Vagina (tissue), 2 donors: Measurements from ENCODE around the gene FGFR3. TPM values are rescaled to one million over a fixed set of nuclear protein-coding genes. Genes with fewer than 3 reads are reported as not detected.

Source experiments
- DNase-seq, 2 donors: peaks; one replicate each; pipeline ENCODE4 v3.0.0-alpha.2; 2017; ENCODE audit errors: extremely low spot score in 2 of 2
- H3K27ac ChIP-seq: fragments of 200-600 bp; sonication (generic); one replicate; pipeline ENCODE4 v1.5.1; 2019
- H3K27me3 ChIP-seq: fragments of 200-600 bp; sonication (generic); one replicate; pipeline ENCODE4 v1.5.1; 2019
- H3K36me3 ChIP-seq, 2 donors: fragments of 200-600 bp; sonication (generic); one replicate each; pipeline ENCODE4 v1.5.1; 2017 to 2019
- H3K4me1 ChIP-seq: fragments of 200-600 bp; sonication (generic); one replicate; pipeline ENCODE4 v1.5.1; 2019
- H3K4me3 ChIP-seq, 2 donors: fragments of 200-600 bp; sonication (generic); 1 replicate in 1 of 2; 2 replicates in 1 of 2; pipeline ENCODE4 v1.5.1; 2016 to 2019
- H3K9me3 ChIP-seq: fragments of 200-600 bp; sonication (generic); one replicate; pipeline ENCODE4 v1.5.1; 2019
- POLR2A ChIP-seq, 2 donors: fragments of 450-650 bp; IDR thresholded peaks; one replicate each; pipeline ENCODE4 v1.6.1; 2017; ENCODE audit warnings: antibody characterized with exemption in 2 of 2, mild to moderate bottlenecking in 2 of 2, moderate library complexity in 2 of 2
- POLR2AphosphoS5 ChIP-seq, 2 donors: sonication (generic); formaldehyde crosslinking; IDR thresholded peaks; one replicate each; pipeline ENCODE4 v1.9.0; 2017; ENCODE audit warnings: antibody characterized with exemption in 2 of 2, mild to moderate bottlenecking in 2 of 2, low read depth in 1 of 2; ENCODE audit not compliant: insufficient read depth in 1 of 2
- intact Hi-C: fragments of 100-400 bp; cut with DNase I; formaldehyde crosslinking; loops from one replicate; pipeline ENCODE4 v1.15.1; 2023
- total RNA-seq: library from RNA; depleted of rRNA; stranded (reverse); fragments of >200 nt; gene quantifications from one replicate; pipeline ENCODE4 v1.2.3, GENCODE V29; 2016
- TF ChIP-seq, protein P1 (sequence below), 3 experiments: fragments of 450-650 bp in 2 of 3; fragments of 200-600 bp in 1 of 3; sonication (generic) in 1 of 3; IDR thresholded peaks; one replicate each; pipeline ENCODE4 v1.5.1; 2017 to 2019; ENCODE audit warnings: antibody characterized with exemption in 3 of 3, mild to moderate bottlenecking in 2 of 3, moderate library complexity in 2 of 3

Gene FGFR3
- total RNA-seq, 1 donor from 2014 or later: 96.5 TPM

DNA sequence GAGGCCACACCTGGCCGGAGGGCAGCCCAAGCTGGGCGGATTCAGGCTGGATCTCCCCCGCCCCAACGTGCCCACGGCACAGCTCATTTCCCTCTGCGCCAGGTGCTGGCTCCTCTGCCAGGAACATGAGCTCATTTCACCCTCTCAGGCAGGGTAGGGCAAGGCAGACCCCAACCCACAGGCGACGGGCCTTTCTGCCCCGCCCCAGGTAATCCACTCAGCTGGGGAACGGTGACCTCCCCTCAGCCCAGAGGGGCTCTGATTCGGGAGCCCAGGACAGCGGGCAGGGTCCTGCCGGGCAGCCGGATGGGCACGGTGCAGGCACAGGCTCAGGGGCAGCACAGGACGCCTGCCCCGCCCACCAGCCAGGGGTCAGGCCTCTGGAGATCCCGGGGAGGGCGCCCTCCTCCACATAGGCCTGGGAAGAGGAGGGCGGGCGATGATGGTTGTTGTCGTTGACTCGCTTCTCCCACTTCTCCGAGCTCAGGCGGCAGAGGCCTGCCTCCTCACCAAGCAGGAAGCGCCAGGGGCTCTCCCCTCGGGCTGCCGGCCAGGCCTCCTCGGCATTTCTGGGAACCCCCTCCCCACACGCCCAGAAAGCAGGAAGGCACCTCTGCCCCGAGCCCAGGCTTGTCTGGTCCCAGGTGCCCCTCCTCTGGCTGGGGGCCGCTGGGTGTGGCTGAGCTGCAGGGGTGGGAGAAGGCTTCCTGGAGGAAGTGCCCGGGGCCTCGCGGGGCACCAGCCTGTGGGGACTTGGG, 40.6 kb upstream of the FGFR3 start:
- TF ChIP-seq POLR2A (IDR thresholded peaks at IDR 0.05) (no peak), POLR2AphosphoS5 (IDR thresholded peaks at IDR 0.05; ENCODE audit: insufficient read depth in 1 of 2, low read depth in 1 of 2) (no peak)
- TF ChIP-seq, protein P1, sequence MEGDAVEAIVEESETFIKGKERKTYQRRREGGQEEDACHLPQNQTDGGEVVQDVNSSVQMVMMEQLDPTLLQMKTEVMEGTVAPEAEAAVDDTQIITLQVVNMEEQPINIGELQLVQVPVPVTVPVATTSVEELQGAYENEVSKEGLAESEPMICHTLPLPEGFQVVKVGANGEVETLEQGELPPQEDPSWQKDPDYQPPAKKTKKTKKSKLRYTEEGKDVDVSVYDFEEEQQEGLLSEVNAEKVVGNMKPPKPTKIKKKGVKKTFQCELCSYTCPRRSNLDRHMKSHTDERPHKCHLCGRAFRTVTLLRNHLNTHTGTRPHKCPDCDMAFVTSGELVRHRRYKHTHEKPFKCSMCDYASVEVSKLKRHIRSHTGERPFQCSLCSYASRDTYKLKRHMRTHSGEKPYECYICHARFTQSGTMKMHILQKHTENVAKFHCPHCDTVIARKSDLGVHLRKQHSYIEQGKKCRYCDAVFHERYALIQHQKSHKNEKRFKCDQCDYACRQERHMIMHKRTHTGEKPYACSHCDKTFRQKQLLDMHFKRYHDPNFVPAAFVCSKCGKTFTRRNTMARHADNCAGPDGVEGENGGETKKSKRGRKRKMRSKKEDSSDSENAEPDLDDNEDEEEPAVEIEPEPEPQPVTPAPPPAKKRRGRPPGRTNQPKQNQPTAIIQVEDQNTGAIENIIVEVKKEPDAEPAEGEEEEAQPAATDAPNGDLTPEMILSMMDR (IDR thresholded peaks at IDR 0.05): no peak
- Histone ChIP-seq H3K4me1 (peaks cover 54% of the 10 kb centered on the region), H3K9me3 (no peaks in the 10 kb centered on the region), H3K27me3 (no peaks in the 10 kb centered on the region), H3K36me3 (no peaks in the 10 kb centered on the region), H3K27ac (peak overlapping the region; percentile 69), H3K4me3 (no peak overlapping the region)
- intact Hi-C loops: no loop called here
- DNase-seq: no peak

DNA sequence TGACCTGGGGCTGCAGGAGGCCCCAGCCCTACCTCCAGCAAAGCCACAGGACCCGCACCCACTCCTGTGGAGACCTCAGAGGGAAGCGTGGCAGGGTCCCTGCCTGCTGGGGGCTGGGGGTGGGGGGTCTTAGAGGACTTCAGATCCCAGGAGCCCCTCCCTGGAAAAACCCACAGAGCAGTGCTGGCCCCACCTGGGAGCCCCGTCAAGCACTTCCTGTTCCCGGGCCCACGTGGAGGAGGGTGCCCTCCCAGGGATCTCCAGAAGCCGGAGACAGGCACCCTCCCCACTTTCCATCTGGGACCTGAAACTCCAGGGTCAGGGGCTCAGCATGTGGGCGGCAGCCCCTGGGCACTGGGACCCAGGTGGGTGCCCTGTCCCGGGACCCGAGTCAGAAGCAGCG, 39.8 kb upstream of the FGFR3 start:
- H3K9me3 ChIP-seq: no peaks in the 10 kb centered on the region
- H3K27me3 ChIP-seq: no peaks in the 10 kb centered on the region
- H3K36me3 ChIP-seq: no peaks in the 10 kb centered on the region
- intact Hi-C loops: no loop called here
- no peak overlapping the region for H3K4me3 ChIP-seq
- H3K4me1 ChIP-seq: peaks cover 59% of the 10 kb centered on the region
- DNase-seq: no peak
- TF ChIP-seq, protein P1 (IDR thresholded peaks at IDR 0.05): no peak
- TF ChIP-seq POLR2AphosphoS5 (IDR thresholded peaks at IDR 0.05; ENCODE audit: insufficient read depth in 1 of 2, low read depth in 1 of 2) (no peak), POLR2A (IDR thresholded peaks at IDR 0.05) (no peak)
- peak overlapping the region; percentile 39 for H3K27ac ChIP-seq

DNA sequence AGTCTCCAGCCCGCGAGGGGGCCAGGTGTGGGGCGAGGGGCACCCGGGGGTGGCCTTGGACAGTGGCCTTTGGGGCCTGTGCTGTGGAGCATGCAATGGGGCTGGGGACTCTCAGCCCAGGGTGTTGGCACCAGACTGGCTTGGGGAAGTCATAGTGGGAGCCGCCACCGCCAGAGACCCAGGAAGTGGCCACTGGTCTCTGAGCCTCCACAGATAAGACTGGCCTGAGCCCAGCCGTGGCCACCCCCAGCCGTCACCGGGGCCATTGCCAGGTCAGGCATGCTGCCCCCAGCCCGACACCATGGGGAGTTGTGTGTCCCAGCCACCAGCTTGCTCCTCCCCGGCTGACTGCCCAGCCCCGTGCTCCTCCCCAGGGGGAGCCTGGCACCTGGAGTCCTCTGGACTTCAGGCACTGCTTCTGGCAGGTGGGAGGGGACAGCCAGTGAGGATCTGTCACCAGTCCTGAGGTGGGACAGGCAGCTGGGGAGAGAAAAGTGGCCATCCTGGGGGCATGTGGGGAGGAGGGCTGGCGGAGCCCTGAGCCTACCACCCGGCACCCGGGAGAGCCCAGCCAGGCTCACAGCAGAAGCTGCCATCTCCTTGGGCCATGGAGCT, 39.3 kb upstream of the FGFR3 start:
- Histone ChIP-seq H3K9me3 (no peaks in the 10 kb centered on the region), H3K4me1 (peaks cover 59% of the 10 kb centered on the region), H3K27ac (peak overlapping the region; percentile 39), H3K27me3 (no peaks in the 10 kb centered on the region), H3K4me3 (no peak overlapping the region), H3K36me3 (no peaks in the 10 kb centered on the region)
- TF ChIP-seq POLR2A (IDR thresholded peaks at IDR 0.05) (no peak), POLR2AphosphoS5 (IDR thresholded peaks at IDR 0.05; ENCODE audit: insufficient read depth in 1 of 2, low read depth in 1 of 2) (no peak)
- TF ChIP-seq, protein P1 (IDR thresholded peaks at IDR 0.05): no peak
- intact Hi-C loops: no loop called here
- DNase-seq: no peak

DNA sequence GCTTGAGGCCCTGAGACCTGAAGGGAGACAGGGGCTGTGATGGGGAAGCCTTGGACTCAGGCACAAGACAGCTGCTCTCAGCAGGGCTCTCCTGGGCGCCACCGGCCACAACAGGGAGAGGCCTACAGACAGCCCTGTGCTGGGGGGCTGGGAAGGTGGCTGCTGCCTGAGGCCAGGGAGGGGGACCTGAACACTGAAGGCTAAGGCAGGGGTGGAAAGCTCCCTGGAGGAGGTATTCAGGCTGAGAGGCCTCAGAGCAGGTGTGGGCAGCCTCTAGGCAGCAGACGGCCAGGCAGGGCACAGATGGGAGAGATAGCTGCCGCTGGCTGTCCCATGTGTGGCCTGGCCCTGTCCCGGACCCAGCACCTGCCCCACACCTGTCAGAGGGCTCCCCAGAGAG, 38.8 kb upstream of the FGFR3 start:
- Histone ChIP-seq H3K4me1 (peaks cover 63% of the 10 kb centered on the region), H3K27me3 (no peaks in the 10 kb centered on the region), H3K9me3 (no peaks in the 10 kb centered on the region), H3K36me3 (no peaks in the 10 kb centered on the region), H3K27ac (peak overlapping the region; percentile 39), H3K4me3 (no peak overlapping the region)
- no peak for TF ChIP-seq POLR2AphosphoS5 (IDR thresholded peaks at IDR 0.05; ENCODE audit: insufficient read depth in 1 of 2, low read depth in 1 of 2)
- TF ChIP-seq, protein P1 (IDR thresholded peaks at IDR 0.05): no peak
- TF ChIP-seq POLR2A (IDR thresholded peaks at IDR 0.05): no peak
- intact Hi-C loops: no loop called here
- no peak for DNase-seq

DNA sequence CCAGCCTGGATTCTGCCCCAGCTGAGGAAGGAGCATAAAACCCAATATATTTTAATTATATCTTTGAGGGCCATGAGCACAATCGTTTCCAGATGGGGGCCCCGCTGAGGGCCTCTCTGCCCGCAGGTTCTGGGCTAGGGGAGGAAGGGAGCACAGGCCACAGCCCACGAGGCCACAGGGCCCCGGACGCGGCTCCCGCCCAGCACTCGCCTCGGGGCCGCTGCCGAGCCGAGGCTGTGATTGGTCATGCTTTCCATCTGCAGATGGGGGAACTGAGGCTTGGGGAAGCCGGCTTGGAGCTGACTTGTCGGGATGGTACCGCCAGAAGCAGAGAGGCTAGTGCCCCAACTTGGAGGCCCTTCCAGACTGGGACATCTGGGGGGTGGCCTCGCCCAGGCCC, 37.8 kb upstream of the FGFR3 start:
- no peaks in the 10 kb centered on the region for H3K9me3 ChIP-seq
- H3K4me1 ChIP-seq: peaks cover 69% of the 10 kb centered on the region
- DNase-seq: no peak
- peak overlapping the region; percentile 27 for H3K27ac ChIP-seq
- intact Hi-C loops: no loop called here
- no peaks in the 10 kb centered on the region for H3K36me3 ChIP-seq
- no peak for TF ChIP-seq POLR2A (IDR thresholded peaks at IDR 0.05)
- TF ChIP-seq, protein P1 (IDR thresholded peaks at IDR 0.05): no peak
- no peak for TF ChIP-seq POLR2AphosphoS5 (IDR thresholded peaks at IDR 0.05; ENCODE audit: insufficient read depth in 1 of 2, low read depth in 1 of 2)
- H3K4me3 ChIP-seq: no peak overlapping the region
- no peaks in the 10 kb centered on the region for H3K27me3 ChIP-seq
